ENCODE data around the gene EIF4E2.

DNA sequence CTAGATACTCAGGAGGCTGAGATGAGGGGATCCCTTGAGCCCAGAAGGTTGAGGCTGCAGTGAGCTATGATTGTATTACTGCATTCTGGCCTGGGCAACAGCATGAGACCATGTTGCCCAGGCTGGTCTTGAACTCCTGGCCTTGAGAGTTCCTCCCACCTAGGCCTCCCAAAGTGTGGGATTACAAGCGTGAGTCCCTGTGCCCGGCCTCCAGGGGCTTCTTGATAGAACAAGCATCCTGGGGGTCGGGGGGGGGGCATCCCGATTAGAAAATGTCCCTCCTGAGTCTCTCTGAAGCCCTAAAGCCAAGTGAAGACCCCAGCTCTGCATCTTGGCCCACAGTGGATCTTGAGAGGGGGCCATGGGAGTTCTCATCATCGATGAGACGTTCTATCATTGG, 60.6 kb downstream of the EIF4E2 start:
- TF ChIP-seq, protein P1, sequence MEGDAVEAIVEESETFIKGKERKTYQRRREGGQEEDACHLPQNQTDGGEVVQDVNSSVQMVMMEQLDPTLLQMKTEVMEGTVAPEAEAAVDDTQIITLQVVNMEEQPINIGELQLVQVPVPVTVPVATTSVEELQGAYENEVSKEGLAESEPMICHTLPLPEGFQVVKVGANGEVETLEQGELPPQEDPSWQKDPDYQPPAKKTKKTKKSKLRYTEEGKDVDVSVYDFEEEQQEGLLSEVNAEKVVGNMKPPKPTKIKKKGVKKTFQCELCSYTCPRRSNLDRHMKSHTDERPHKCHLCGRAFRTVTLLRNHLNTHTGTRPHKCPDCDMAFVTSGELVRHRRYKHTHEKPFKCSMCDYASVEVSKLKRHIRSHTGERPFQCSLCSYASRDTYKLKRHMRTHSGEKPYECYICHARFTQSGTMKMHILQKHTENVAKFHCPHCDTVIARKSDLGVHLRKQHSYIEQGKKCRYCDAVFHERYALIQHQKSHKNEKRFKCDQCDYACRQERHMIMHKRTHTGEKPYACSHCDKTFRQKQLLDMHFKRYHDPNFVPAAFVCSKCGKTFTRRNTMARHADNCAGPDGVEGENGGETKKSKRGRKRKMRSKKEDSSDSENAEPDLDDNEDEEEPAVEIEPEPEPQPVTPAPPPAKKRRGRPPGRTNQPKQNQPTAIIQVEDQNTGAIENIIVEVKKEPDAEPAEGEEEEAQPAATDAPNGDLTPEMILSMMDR (IDR thresholded peaks at IDR 0.05): no peak
- no peak for TF ChIP-seq POLR2A (IDR thresholded peaks at IDR 0.05)

All from thyroid gland (tissue), 4 donors.